Ovary (tissue), 10 donors: ENCODE results near the gene CD8A. TPM values are rescaled to one million over a fixed set of nuclear protein-coding genes. Genes with fewer than 3 reads are reported as not detected.
"Not testable (repeated sequence)": the region's sequence is repeated elsewhere in the genome, so short reads cannot be mapped to it uniquely, and the experiment has no call there.

Experiments
- DNase-seq, 5 donors: peaks; one replicate each; pipeline ENCODE4 v3.0.0-alpha.2; 2019 to 2020
- H3K27ac ChIP-seq, 2 donors: fragments of 200-600 bp; one replicate each; pipeline versions ENCODE4 v1.5.1 to v1.8.0; 2019 to 2022
- H3K27me3 ChIP-seq: fragments of 200-600 bp; one replicate; pipeline ENCODE4 v1.8.0; 2022
- H3K36me3 ChIP-seq: fragments of 200-600 bp; sonication (generic); one replicate; pipeline ENCODE4 v1.5.1; 2019
- H3K4me1 ChIP-seq: one replicate; pipeline ENCODE4 v1.8.1; 2013; ENCODE audit warnings: mild to moderate bottlenecking, moderate library complexity; ENCODE audit not compliant: insufficient read depth
- H3K4me3 ChIP-seq: fragments of 200-600 bp; sonication (generic); one replicate; pipeline ENCODE4 v1.5.1; 2017
- H3K9me3 ChIP-seq, 2 donors: fragments of 200-600 bp in 1 of 2; sonication (generic) in 1 of 2; one replicate each; pipeline versions ENCODE4 v1.5.1 to v1.8.1; 2013 to 2019; ENCODE audit warnings: mild to moderate bottlenecking in 1 of 2, moderate library complexity in 1 of 2
- CTCF ChIP-seq, 3 donors: fragments of 450-650 bp in 2 of 3; fragments of 200-600 bp in 1 of 3; IDR thresholded peaks; one replicate each; pipeline versions ENCODE4 v1.5.1 to v1.8.0; 2016 to 2022; ENCODE audit warnings: antibody characterized with exemption in 3 of 3, mild to moderate bottlenecking in 1 of 3
- EP300 ChIP-seq: sonication (generic); formaldehyde crosslinking; IDR thresholded peaks from one replicate; pipeline ENCODE4 v1.6.1; 2017; ENCODE audit warnings: antibody characterized with exemption
- POLR2A ChIP-seq: fragments of 450-650 bp; IDR thresholded peaks from one replicate; pipeline ENCODE4 v1.6.1; 2017; ENCODE audit warnings: antibody characterized with exemption, mild to moderate bottlenecking, moderate library complexity
- WGBS, 3 donors: extraction: QIAGEN DNeasy Blood & Tissue Kit in 1 of 3; methylation state at CpG; one replicate each; pipeline versions ENCODE4 v1.1.5 to v1.1.7; 2013 to 2017; 5-methylcytosine and 5-hydroxymethylcytosine counted together
- intact Hi-C, 4 donors: fragments of 100-400 bp; cut with DNase I; formaldehyde crosslinking; loops; one replicate each; pipeline versions ENCODE4 v1.11.0 to v1.15.1; 2022 to 2023
- long read RNA-seq, 3 donors: library from polyadenylated mRNA in 2 of 3; unstranded in 2 of 3; transcript quantifications; one replicate each; pipeline ENCODE4 v2.0.0 and lab custom pipeline, GENCODE V29; 2021 to 2026
- polyA plus RNA-seq, 2 donors: library from polyadenylated mRNA; stranded (reverse); fragments of 200-250 nt in 1 of 2; fragments of 350-450 nt in 1 of 2; fragmentation: Illumina TruSeq in 1 of 2; extraction: RNeasy Lipid Tissue Mini Kit (QIAGEN cat#74804) in 1 of 2; gene quantifications; one replicate each; pipeline ENCODE4 v1.2.3, GENCODE V29; 2013 to 2014
- total RNA-seq, 7 donors: library from RNA; depleted of rRNA in 2 of 7; stranded (reverse); fragments of >200 nt in 2 of 7; fragmentation: NEBNext Ultra II Directional in 3 of 7; extraction: Animal tissue kit (Norgen Biotek cat#: 25700) in 3 of 7; gene quantifications; one replicate each; pipeline versions ENCODE4 v1.1.0 to v1.2.4, GENCODE V29; 2016 to 2023
- donor health status: DM: no; HTN: no; CAD: no; lungs with moderate emphysema.
- donor health status: DM: no; HTN: no; CAD: no.
- donor health status: Bipolar disorder and iron deficiency.
- donor health status: DM: yes; HTN: yes; CAD: no.
- donor health status: DM: no; HTN: no; CAD: no.
- donor health status: DM: yes; HTN: yes; CAD: no.

The CD8A gene
- total RNA-seq (1 to 10 TPM in 4 of 7 donors, under 1 TPM in 3; 0.53 to 2.1 (median 1.1) TPM), polyA plus RNA-seq (10 to 100 TPM in 1 of 2 donors, 1 to 10 TPM in 1; 1.1 to 10.0 TPM)
- long read RNA-seq, donor 1, partial matches to known transcripts = 1 of 2 reads
- long read RNA-seq, donor 1, other reads (novel, unspliced or antisense) = 0 of 2 reads
- long read RNA-seq, donor 2 = 0 reads
- long read RNA-seq, donor 3, partial matches to known transcripts = 1 of 4 reads
- long read RNA-seq, donor 3, other reads (novel, unspliced or antisense) = 1 of 4 reads

GRCh38 chr2:86790676-86791572 is at the start of gene CD8A:
CD8A (minus strand) TSS chr2:86790913; CDS start chr2:86790825, 88 bp downstream.
- no peak for TF ChIP-seq CTCF (IDR thresholded peaks at IDR 0.05)
- TF ChIP-seq POLR2A = no peak
- TF ChIP-seq EP300 = no peak
- no peak within 1 kb of the TSS for H3K4me3 ChIP-seq
- no peak within 1 kb of the TSS for H3K27ac ChIP-seq
- DNase-seq = no peak
- peaks cover 4% of the 10 kb centered on the region for H3K27me3 ChIP-seq
- H3K4me1 ChIP-seq = peaks cover 5% of the 10 kb centered on the region
- intact Hi-C loops = no loop called here
- WGBS, 3 donors = 2 to 3% (median 2%) methylated on average over 43 to 57 of the region's 57 CpGs
- no peaks in the 10 kb centered on the region for H3K9me3 ChIP-seq
- H3K36me3 ChIP-seq = no peaks in the 10 kb centered on the region

- H3K36me3 ChIP-seq, DNase-seq, H3K9me3 ChIP-seq, H3K27me3 ChIP-seq, H3K4me3 ChIP-seq, H3K27ac ChIP-seq, H3K4me1 ChIP-seq, intact Hi-C loops: not testable (repeated sequence)
- 66 to 75% (median 68%) methylated on average over 8 to 9 of the region's 11 CpGs for WGBS, 3 donors
Measured at GRCh38 chr2:86839871-86840548, 49.3 kb upstream of the CD8A start.

- intact Hi-C loops, H3K9me3 ChIP-seq, H3K4me1 ChIP-seq, DNase-seq, H3K27ac ChIP-seq, H3K27me3 ChIP-seq, H3K36me3 ChIP-seq, H3K4me3 ChIP-seq: not testable (repeated sequence)
- 92 to 100% (median 95%) methylated on average over 4 to 7 of the region's 7 CpGs for WGBS, 3 donors
Measured at GRCh38 chr2:86839455-86839854, 48.7 kb upstream of the CD8A start.

- H3K4me3 ChIP-seq = not testable (repeated sequence)
- 68 to 77% (median 70%) methylated on average over 5 to 7 of the region's 7 CpGs for WGBS, 3 donors
Measured at GRCh38 chr2:86837714-86838113, 47.0 kb upstream of the CD8A start.

GRCh38 chr2:86836915-86837695 is 46.4 kb upstream of the CD8A start:
- H3K36me3 ChIP-seq, H3K27ac ChIP-seq, H3K4me1 ChIP-seq, H3K9me3 ChIP-seq, H3K4me3 ChIP-seq, H3K27me3 ChIP-seq, intact Hi-C loops: not testable (repeated sequence)
- WGBS, 3 donors = 24 to 29% (median 28%) methylated on average over 10 to 15 of the region's 19 CpGs
- DNase-seq = peak; percentile 31 to 76 (median 39)

More at GRCh38 chr2:86837714-86838113, 47.0 kb upstream of the CD8A start:
- H3K9me3 ChIP-seq, intact Hi-C loops, DNase-seq, H3K4me1 ChIP-seq, H3K27me3 ChIP-seq, H3K27ac ChIP-seq, H3K36me3 ChIP-seq: not testable (repeated sequence)

- DNase-seq, intact Hi-C loops, H3K27ac ChIP-seq, H3K4me3 ChIP-seq, H3K9me3 ChIP-seq, H3K36me3 ChIP-seq, H3K27me3 ChIP-seq, H3K4me1 ChIP-seq: not testable (repeated sequence)
- WGBS, 3 donors = 66 to 100% methylated on average over 1 to 2 of the region's 4 CpGs; no CpG with 5 or more reads in 1 of the 3 donors
Measured at GRCh38 chr2:86835548-86835889, 44.8 kb upstream of the CD8A start.
